ENCODE results near the gene DNAH11.

- no peak for TF ChIP-seq POLR2A (IDR thresholded peaks at IDR 0.05)
- no peak for TF ChIP-seq CTCF (IDR thresholded peaks at IDR 0.05)
These were observed 177.0 kb downstream of the DNAH11 start for GRCh38 chr7:21719846-21720245.

Data from prostate gland (tissue), 2 donors.